CD4-positive, alpha-beta T cell treated with Interleukin-6 at 100 ng/mL for 8 hours (primary cell): ENCODE measurements around the gene DPYSL4.

Experiments used
- DNase-seq: peaks from one replicate; pipeline ENCODE4 v3.0.0-alpha.2; 2020; ENCODE audit warnings: mixed read lengths, low spot score

DPYSL4 gene

DNA sequence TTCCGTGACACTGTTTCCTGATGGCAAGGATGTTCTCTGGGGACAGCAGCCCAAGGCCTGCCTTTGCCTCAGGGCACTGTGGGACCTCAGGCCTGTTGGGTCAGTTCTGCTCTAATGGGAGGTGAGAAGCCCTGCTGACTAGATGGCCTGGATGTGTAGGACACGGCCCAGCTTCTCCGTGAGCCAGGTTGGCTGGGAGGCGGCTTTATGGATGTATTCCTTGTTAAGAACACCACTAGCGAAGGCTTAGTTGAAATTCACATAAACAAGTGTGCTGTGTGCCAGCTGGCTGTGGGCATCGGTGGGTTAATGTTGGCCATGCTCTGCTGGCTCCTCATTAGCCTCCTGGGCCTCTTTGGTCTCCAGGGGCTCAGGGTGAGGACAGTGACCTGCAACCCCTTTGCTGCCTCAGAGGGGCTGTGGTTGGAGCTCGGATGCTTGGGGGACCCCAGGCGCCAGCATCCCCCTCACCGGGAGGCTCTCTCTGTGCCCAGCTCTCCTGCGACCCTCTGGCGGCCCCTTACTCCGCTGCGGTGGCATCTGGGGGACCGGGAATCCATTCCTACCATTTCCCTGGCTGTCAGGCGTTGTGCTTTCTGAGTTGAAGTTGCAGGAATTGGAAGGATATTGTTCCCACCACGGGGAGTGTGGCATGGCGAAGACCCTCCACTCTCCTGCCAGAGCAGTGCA, 22.8 kb upstream of the DPYSL4 start:
- DNase-seq = no peak

DNA sequence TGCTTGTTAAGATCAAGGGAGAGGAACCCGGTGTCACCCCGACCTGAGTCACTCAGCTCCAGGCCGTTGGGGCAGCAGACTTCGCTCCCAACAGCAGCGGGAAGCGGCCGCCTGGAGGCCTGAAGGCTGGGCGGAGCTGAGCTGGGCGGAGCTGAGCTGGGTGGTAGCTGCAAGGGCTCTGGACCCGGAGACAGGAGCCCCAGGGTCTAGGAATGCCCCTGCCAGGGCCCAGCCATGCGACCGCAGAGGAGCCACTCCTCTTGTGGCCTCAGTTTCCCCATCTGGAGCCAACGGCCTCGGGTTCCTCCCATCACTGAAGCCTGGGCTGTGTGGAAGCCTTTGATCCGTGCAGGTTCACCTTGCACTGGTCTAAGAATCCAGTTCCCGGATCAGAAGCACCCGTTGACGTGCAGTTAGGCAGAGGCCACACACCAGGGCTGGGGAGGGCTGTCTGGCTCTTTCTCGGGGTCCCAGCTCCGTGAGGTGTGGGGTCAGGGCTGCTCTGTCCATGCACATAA, 21.9 kb upstream of the DPYSL4 start:
- no peak for DNase-seq

DNA sequence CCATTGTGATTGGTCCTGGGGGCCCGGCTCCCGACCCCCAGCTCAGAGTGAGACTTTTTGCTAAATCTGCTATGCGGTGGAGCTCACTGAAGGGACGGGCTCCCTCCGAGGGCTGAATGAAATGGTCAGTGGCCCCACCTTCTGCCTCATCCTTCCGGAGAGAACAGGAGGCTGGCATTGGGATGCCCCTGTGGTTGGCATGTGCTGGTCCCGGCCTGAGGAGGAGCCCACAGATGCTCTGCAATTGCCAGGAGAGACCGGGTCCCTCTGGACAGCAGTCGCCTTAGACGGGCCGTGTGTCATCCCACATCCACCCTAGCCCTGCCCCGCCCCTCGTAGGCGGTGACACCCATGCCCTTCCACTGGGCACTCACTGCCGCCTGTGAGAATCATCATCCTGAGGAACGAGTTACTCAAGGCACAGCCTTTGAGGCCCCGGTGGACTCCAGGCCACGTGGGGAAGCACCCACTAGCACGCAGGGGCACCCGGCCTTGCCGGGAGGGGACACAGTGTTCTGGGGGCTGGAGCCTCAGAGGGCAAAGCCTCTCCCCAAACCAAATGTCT, 21.2 kb upstream of the DPYSL4 start:
- no peak for DNase-seq

DNA sequence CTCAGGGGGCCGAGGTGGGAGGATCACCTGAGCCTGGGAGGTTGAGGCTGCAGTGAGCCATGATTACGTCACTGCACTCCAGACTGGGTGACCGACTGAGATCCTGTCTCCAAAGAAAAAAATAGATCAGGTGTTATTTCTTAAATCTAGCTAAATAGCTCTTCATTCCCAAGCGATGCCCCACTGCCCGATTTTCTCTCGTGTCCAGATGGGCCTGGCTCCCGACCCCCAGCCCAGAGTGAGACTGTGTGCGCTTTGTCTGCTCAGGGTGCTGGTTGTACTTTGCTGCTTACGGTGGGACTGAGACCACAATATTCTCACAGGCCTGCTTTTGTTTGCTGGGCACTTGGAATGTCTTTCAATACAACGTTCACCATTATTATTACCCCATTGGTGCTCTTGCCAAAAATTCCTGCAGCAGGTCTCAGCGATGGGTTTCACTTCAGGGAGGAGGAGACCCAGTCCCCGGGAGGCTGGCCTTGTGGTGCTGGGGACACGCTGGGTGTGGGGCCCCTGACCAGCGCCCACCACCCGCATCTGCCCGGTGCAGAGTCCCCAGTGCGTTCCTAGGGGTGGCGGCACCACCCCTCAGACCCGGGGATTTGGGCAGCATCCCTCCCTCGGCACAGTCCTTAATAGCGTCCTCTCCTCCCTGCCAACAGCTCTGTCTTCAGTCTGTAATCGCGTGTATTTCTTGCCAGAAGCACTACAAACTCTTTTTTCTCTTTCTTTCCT, 20.4 kb upstream of the DPYSL4 start:
- DNase-seq = no peak

DNA sequence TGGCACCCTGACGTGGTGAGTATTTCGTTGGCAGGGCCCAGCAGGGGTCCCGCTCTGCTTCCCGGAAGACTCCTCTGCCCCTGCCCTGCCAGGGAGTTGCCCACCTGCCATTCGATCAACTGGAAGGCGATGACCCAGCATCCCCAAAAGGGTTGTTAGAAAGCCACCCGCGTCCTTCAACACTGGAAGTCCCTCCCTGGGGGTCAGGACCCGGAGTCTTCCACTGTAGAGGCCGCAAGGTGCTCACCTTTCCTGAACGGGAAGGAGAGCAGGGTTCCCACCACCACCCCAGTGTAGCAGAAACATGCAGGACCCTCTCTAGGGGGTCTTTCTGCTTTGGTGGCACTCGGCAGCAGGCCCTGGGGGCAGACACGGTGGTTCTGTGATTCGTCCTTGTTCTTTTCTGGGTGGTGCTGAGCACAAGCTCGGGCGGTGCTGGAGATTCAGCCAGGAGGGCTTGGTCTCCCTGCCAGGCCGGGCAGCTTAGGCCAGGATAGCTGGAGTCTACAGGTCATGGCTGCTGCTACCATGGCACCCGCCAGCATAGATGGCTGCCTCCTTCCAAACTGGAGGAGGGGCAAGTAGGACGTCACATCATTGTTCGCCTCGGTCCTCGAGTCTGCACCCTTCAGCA, 19.6 kb upstream of the DPYSL4 start:
- no peak for DNase-seq

DNA sequence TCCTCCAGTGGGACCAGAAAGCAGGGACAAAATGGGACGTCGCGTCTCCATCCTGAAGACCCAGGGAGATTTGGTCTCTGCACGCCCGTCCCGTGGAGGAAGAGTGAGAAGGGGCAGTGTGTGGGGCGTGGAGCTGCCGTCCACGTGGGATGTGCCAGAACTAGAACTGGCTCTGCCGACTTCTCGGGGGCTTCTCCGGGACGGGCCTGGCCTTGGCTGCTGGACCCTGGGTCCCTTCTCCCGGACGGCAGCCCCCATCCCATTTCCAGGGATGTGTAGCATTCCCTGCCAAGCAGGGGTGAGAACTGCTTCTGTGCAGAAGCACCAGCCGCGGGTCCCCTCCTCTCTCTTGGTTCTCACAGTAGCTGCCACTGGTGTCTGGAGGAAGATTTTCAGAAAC, 18.8 kb upstream of the DPYSL4 start:
- DNase-seq = no peak

DNA sequence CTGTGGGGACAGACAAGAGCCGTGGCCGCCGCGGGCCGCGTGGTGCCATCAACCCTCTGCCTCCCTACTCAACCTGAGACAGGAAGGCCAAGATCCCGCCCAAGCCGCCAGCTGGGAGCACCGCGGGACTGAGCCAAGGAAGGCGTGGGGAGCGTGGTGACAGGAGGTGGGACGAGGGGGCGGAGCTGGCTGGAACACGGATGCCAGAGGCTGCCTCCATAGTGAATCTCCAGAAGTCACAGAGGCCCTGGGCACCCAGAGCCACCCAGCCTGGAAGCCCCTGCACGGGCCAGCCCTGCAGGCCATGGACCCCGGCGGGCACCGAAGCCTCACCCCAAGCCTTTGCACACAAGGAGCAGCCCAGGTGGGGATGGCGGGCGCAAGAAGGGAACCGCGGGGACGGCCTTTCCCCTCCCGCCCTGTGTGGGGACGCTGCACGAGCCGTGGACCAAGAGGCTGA, 18.1 kb upstream of the DPYSL4 start:
- DNase-seq = no peak

DNA sequence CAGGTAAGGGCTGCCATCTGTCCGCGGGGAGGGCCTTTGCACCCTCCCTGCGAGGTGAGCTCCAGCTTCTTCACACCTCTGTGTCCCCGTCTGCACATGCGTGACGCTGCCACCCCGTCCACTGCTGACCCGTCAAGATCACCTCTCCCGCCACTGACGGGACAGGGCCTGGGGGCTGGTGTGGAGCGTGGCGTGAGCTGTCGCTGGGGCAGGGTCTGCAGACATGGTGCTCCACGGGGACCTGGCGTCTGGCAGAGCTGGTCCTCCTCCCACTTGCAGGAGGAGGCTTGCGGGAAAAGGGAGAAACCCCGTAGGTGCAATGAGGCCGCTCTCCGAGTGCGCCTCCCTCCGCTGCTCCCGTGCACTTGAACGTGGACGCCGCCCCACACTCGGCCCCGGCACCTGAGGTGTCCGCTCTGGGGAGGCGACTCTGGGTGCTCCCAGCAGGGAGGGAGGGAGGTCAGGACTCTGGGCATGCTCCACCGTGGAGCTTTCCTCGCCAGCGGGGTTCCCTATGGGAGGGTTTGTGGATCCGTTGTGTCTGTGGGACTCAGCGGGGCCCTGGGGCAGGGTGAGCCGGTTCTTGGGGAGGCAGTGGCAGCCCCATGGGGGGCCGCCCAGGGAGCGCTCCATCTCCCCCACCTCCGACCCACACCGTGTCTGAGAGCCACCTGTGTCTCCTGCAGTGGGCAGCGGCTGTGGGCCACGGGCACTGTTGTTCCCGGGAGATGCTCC, 17.6 kb upstream of the DPYSL4 start:
- no peak for DNase-seq

DNA sequence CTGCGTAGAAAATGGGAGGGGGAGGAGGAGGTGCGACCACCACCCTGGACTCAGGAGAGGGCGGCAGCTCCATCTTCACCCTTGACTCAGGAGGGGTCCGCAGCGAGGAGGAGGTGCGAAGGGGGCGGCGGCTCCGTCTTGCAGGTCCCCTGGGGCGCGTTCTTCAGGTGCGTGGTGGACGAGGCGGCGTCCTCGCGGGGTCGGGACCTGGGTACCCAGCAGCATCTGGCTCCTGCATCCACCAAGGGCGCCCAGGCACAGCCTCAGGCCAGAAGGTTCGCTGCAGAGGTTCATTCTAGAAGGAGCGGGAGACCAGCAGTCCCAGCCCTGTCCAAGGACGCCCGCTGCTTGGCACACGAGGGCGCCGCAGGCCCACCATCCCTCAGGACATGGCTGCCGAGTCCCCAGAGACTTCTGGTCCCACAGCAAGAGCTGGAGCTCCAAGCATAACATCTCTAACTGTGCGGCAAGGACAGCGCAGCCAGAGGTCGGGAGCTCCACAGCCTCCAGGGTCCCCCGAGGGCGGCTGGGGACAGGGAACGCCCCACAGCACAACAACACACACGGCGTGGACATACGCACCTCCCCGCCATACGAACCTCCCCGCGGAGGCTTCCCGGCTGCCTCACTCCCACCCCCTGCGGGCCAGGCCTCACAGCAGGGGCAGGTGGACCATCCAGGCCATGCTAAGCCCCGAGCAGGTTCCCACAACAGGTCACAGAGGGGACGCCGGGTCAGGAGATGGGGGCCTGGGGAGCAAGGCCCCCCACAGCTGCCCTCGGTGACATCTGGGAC, 16.8 kb upstream of the DPYSL4 start:
- DNase-seq = no peak

DNA sequence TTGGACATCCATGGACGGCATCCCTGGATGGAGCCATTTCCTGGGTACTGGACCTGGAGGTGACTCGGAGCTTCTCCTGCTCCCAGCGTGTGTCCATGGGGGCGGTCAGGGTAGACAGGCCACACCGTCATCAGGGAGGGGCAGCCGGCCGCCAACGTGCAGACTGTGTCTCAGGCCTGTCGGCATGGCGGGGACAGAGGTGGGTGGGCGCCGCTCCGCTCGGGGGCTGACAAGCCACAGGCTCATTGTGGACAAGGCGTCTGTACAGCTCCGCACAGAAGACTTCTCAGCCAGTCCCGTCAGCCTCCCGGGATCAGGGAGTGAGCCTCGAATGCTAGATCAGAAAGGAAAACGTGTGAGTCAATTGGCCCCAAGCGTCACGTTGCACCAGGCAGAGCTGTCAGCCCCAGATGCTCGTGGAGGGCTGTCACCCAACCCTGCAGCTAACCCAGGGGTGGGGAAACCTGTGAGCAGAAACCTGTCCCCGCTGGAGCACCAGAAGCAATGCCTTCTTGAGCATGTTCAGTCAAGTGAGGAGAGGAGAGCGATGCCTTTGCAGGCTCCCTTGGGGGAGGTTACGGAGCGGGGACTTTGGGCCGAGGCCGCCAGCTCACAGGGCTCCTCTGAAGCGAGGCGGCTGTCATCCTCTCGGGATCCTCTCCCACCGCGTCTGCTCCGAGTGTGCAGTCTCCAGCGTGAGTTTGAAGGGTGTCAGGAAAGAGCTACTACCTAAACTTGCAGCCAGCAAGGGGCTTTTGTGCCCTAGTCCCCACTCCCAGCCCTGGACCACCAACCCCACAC, 16.0 kb upstream of the DPYSL4 start:
- DNase-seq = no peak

DNA sequence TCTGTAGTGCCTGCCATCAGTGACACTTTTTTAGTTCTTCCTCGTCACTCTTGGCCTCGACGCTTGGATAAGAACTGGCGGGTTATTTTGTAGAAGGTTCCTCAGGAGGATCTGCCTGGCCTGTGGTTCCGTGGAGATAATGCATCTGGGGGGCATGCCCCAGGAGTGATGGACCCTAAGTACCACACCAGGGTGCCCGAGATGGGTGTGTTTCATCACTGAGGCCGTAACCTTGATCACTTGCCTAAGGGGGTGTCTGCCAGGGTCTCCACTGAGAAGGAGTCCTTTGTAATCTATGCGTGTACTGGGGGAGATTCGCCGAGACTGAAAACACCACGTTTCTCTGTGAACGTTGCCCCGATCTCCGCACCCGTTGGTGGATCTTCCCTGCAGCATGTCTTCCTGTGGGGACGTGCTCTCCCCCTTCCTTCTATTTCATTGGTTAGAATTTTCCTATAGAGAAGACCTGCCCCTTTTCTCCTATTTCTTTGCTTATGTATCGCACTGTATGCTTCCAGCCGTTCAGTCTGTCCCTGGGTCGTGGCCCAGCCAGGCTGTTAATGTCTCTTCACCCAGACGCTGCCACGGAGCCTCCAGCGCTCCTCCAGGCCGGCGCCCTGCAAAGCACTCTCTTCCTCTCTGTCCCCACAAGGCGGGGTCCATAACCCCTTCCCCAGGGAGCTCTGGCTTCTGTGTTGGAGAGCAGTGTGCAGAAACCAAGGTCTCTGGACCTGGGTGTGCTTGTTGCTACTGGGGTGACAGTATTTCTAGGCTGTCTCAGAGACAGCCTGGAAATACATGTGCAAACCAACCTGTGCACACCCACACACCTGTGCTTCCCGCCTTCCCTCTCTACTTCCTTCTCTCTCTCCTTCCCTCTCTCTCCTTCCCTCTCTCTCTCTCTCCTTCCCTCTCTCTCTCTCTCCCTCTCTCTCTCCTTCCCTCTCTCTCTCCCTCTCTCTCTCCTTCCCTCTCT, 14.4 kb upstream of the DPYSL4 start:
- DNase-seq = no peak

DNA sequence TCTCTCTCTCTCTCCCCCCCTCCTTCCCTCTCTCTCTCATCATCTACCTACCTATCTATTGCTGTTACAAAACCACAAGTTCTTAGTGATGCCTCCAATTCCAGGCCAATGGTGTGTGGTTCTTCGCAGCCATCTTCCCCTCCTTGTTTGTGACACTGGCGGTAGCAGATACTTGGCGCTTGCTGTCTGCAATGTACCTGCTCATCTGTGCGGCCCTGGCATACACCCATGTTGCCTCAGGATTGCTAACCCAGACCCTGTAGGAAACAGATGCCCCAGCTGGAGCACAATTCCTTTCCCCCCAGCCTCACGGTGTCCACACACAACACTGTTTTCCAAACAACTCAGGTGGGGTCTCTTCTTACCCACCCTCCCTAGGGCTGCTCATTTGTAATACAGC, 13.6 kb upstream of the DPYSL4 start:
- DNase-seq = no peak

DNA sequence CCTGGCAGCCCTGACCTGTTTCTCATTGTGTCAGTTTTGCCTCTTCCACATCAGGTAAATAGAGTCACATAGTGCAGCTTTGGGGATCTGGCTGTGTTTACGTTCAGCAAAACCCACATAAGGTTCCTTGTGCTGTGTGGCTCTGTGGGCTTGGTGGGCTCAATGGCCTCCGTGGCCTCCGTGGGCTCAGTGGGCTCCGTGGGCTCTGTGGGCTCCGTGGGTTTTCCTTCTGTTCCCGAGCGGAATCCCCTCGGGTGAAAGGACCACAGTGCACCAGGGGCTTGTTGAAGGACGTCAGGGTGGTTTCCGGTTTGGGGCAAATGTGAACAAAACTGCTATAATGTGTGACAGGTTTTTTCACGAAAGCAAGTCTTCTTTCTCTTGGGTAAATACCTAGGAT, 12.5 kb upstream of the DPYSL4 start:
- DNase-seq = no peak

DNA sequence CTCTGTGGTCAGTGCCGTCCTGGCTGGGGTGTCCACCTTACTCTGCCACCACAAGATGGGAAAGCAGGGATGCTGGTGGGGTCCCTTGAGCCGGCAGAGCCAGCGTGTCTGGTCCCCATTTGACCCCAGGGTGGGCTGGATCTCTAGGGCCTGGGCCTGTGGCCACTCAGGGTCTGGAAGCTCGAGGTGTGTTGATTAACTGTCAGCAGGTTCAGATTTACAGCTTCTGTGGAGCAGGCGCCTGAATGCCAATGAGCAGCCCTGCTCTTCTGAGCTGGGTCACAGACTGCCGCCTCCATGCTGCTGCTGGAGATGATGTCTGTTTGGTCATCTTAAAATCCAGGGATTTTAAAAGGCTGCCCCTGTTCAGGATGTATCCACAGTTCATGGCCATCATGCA, 11.3 kb upstream of the DPYSL4 start:
- DNase-seq = no peak

DNA sequence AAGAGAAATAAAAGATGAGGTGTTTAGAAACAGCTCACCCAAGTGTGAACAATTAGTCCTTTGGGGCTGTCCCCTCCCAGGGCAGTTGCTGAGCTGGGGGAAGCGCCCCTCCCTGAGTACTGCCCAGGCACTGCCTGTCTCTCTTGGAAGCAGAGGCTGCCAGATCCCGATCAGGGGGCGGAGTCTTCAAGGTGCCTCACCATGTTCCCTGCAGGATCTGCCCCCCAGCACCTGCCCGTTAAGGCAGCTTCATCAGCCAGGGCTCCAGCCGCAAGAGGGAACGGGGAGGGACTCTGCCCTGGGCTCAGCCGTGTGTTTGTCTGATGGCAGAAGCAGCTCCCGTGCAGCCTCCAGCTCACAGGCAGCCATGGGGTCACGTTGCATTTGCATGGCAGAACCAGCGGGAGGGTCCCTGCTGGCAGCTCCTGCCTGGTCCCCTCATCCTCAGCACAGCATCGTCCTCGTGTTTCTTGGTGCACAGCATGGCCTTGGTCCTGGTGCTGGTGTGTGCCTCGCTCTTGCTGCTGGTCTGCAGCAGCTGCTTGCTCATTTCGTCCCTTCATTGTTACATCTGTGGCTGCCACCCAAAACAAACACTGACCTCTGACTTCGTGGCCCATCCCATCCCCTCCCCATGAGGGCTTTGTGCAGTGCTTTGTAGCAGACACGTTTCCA, 10.7 kb upstream of the DPYSL4 start:
- DNase-seq = no peak

DNA sequence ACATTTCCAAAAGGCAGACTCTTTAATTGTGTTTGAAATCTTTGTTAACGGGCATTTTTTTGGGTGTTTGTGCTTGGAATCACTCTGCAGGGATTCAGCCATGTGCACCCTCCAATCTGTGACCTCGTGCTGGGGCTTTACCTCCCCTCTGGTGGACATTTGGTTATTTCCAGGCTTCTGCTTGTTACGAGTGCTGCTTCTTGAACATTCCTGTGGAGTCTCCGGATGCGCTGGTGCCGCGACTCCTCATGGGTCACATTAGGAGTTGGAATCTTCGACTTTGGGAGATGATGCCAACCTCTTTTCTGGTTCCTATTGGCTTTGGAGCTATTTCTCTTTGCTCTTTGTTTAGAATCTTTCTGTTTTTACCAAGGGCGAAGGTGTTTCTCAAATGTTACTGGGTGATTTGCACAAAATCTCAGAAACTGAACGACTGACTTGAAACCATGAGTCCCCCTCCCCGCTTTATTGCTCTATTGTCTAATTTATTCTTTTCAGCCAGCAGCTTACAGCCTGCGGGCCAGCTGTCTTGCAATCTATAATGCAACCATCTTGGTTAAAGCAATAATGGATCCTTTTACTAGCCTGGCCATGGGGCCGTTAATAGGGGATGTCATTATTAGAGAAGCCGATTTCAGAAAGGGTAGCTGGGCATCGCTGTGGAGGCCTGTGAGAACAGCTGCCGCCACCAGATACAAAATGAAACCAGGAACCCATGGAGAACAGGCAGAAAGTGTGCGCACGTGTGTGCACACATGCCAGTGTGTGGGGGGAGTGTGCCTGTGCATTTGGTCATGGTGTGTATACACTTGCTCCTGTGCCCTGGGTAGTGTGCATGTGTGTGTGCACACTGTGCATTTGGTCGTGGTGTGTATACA, 9.9 kb upstream of the DPYSL4 start:
- no peak for DNase-seq

DNA sequence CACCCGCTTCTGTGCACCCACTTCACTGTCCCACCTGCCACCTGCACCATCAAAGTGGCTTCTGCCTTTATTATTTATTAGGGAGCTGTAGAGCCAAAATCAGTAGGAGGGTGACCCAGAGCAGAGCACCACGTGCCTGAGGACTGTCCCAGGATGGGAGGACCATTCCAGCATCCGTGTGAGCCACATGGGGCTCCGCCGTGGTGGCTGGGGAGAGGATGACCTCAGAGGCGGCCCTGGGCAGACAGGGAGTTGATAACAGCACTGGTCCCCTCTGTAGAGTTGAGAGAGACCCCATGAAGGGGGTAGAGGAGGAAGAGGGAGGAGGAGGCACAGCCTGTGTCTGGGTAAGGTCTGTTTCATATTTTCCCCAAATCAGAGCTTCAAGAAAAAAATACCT, 8.7 kb upstream of the DPYSL4 start:
- DNase-seq = no peak
